Measurements from ENCODE around the gene SNX19. TPM values are rescaled to one million over a fixed set of nuclear protein-coding genes. Genes with fewer than 3 reads are reported as not detected.

Gene SNX19
- total RNA-seq, 1 experiment from 2014 or later = 34.6 TPM

DNA sequence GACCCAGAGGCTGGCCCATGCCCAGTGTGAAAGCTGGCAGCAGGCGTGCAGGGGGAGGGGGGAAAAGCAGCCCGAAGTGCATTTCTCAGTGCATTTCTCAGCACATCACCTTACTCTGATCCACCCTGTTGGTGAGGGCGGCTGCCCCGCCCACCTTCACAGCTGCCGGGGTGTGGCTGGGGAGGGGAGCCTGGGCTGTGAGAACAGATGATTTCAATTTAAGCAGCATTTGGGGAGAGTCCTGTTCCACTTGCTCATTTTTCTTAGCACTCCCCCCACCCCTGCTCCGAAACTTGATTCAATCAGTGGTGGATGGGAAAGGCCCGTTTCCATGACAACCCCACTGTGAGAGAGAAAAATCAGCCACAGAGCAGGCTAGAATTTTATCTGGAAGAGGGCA is 84.8 kb downstream of the SNX19 start:
- DNase-seq = peak; percentile 55 to 62
- no peak overlapping the region for H3K27ac ChIP-seq
- H3K4me1 ChIP-seq = peaks cover 30% of the 10 kb centered on the region
- no peak overlapping the region for H3K4me3 ChIP-seq
- no peaks in the 10 kb centered on the region for H3K27me3 ChIP-seq
- H3K9me3 ChIP-seq (replicated peaks) = no peaks in the 10 kb centered on the region
- H3K36me3 ChIP-seq = no peaks in the 10 kb centered on the region

GRCh38 chr11:130830566-130830965 is 85.7 kb downstream of the SNX19 start:
- Histone ChIP-seq H3K9me3 (replicated peaks) (no peaks in the 10 kb centered on the region), H3K4me3 (no peak overlapping the region), H3K4me1 (peaks cover 30% of the 10 kb centered on the region), H3K27ac (no peak overlapping the region), H3K36me3 (no peaks in the 10 kb centered on the region), H3K27me3 (no peaks in the 10 kb centered on the region)
- DNase-seq = peak in 1 of 2 experiments; percentile 13

GRCh38 chr11:130829920-130830511 is 86.3 kb downstream of the SNX19 start:
- H3K4me3 ChIP-seq = no peak overlapping the region
- peaks cover 30% of the 10 kb centered on the region for H3K4me1 ChIP-seq
- no peaks in the 10 kb centered on the region for H3K27me3 ChIP-seq
- no peak overlapping the region for H3K27ac ChIP-seq
- peak; percentile 35 to 60 for DNase-seq
- H3K9me3 ChIP-seq (replicated peaks) = no peaks in the 10 kb centered on the region
- no peaks in the 10 kb centered on the region for H3K36me3 ChIP-seq

GRCh38 chr11:130828741-130829140 is 87.5 kb downstream of the SNX19 start:
- H3K9me3 ChIP-seq (replicated peaks) = no peaks in the 10 kb centered on the region
- peaks cover 30% of the 10 kb centered on the region for H3K4me1 ChIP-seq
- H3K27ac ChIP-seq = no peak overlapping the region
- no peak overlapping the region for H3K4me3 ChIP-seq
- no peaks in the 10 kb centered on the region for H3K27me3 ChIP-seq
- DNase-seq = no peak
- no peaks in the 10 kb centered on the region for H3K36me3 ChIP-seq

DNA sequence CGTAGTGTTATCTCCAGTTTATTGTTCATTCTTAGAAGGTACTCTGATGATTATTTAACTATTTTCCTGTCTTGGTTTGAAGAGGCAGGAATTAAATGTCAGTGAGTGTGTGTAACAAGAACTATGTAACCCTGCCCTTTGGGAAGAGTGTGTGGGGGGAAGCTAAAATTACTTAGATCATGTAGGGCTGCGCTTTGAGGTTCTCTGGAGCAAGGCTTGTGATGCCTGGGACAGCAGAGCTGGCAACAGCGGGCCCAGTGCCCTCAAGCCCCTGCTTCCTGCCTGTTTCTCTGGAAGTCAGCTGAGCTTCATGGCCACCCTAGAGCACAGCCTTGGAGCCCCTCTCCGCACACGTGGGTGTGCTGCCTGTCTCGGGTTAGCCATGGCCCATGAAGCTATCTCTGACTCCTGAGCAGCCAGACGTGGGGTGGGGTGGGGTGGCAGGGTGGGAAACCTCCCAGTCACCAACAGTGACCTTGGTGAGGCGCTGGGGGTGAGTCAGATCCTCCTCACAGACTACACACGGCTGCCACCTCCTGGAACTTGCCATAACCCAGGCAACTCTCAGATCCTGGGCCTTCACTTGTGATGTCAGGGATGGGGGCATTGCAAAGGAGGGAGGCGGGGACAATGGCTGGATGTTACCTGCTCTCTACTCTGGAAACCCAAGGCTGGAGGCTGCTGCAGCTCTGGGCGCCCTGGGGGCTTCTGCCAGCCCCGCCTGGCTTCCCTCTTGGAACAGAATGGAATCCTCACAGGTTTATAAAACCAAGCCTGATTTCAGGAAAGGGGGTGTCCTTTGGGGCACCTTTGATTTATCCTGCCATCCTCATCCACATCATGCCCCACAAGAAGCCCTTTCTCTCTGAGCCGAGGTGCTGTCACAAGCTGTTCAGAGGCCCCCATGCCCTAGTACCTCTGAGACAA is 88.6 kb downstream of the SNX19 start:
- Histone ChIP-seq H3K4me3 (no peak overlapping the region), H3K4me1 (peaks cover 30% of the 10 kb centered on the region)
- DNase-seq = peak; percentile 61 to 67

DNA sequence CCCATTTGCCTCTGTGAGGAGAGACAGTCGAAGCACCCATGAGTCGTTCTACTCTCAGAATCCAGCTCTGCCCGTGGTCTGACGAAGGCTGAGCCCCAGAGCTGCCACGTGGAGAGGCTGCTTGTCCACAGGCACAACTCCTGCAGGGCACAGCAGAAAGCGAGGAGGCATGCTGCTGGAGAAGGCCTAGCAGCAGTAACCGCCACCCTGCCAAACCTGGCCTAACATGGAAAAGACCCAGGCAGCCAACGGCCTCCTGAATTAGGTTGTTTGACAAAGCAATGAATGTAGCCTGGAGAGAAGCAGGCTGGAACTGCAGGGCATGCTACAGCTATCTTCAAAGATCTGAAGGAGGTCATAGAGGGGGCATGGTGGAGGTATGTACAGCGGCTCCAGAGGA is 89.7 kb downstream of the SNX19 start:
- no peaks in the 10 kb centered on the region for H3K9me3 ChIP-seq (replicated peaks)
- H3K36me3 ChIP-seq = no peaks in the 10 kb centered on the region
- no peak for DNase-seq
- H3K27ac ChIP-seq = no peak overlapping the region
- no peaks in the 10 kb centered on the region for H3K27me3 ChIP-seq
- peaks cover 28% of the 10 kb centered on the region for H3K4me1 ChIP-seq
- no peak overlapping the region for H3K4me3 ChIP-seq

More for the DNA sequence above, 88.6 kb downstream of the SNX19 start:
- H3K36me3 ChIP-seq = no peaks in the 10 kb centered on the region
- no peaks in the 10 kb centered on the region for H3K27me3 ChIP-seq
- peak overlapping the region; percentile 31 for H3K27ac ChIP-seq
- H3K9me3 ChIP-seq (replicated peaks) = no peaks in the 10 kb centered on the region

- Histone ChIP-seq H3K9me3 (replicated peaks) (no peaks in the 10 kb centered on the region), H3K4me1 (peaks cover 22% of the 10 kb centered on the region), H3K27me3 (no peaks in the 10 kb centered on the region), H3K36me3 (no peaks in the 10 kb centered on the region), H3K27ac (no peak overlapping the region), H3K4me3 (no peak overlapping the region)
- DNase-seq = no peak
These were observed 90.3 kb downstream of the SNX19 start for GRCh38 chr11:130825983-130826382.

DNA sequence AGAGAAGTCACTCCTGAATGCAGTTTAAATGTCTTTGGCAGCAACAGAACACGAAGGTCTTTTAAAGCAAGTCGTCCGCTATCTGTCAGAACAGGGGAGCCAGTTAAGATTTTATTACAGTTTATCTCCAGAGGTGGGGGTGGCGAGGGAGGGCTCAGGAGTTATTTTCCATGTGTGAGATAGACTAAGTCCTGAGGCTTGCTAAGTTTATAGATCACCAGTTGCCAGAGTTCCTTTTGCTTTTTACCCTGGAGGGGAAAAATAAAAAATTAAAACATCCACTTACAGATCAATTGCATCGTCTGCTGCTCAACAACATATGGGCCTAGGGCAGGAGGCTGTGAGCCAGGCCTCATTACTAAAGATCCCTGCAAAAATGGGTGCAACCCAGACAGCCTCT is 90.7 kb downstream of the SNX19 start:
- no peaks in the 10 kb centered on the region for H3K27me3 ChIP-seq
- H3K4me1 ChIP-seq = peaks cover 19% of the 10 kb centered on the region
- no peak for DNase-seq

More for the DNA sequence above, 90.7 kb downstream of the SNX19 start:
- no peaks in the 10 kb centered on the region for H3K9me3 ChIP-seq (replicated peaks)
- H3K36me3 ChIP-seq = no peaks in the 10 kb centered on the region
- no peak overlapping the region for H3K27ac ChIP-seq
- no peak overlapping the region for H3K4me3 ChIP-seq
